NCI-H1105 treated with DMSO at 0.1 percent for 48 hours (cell line): ENCODE results near the gene GSAP.
"Not testable (repeated sequence)": the region's sequence is repeated elsewhere in the genome, so short reads cannot be mapped to it uniquely, and the experiment has no call there.

Experiments used
- DNase-seq: peaks from one replicate; lab custom pipeline; 2025; lab: John Stamatoyannopoulos, UW

The GSAP gene

GRCh38 chr7:77284616-77285015, 131.5 kb downstream of the GSAP start:
- no peak for DNase-seq

- no peak for DNase-seq
Measured at GRCh38 chr7:77284005-77284404, 132.1 kb downstream of the GSAP start.

- DNase-seq: no peak
Measured at GRCh38 chr7:77282897-77283296, 133.3 kb downstream of the GSAP start.

GRCh38 chr7:77281780-77282478, 134.2 kb downstream of the GSAP start:
- DNase-seq: no peak

- no peak for DNase-seq
Measured at GRCh38 chr7:77276120-77276519, 140.0 kb downstream of the GSAP start.

GRCh38 chr7:77275663-77276062, 140.5 kb downstream of the GSAP start:
- not testable (repeated sequence) for DNase-seq

GRCh38 chr7:77271766-77272165, 144.4 kb downstream of the GSAP start:
- DNase-seq: no peak

- no peak for DNase-seq
Measured at GRCh38 chr7:77270094-77270480, 146.1 kb downstream of the GSAP start.

GRCh38 chr7:77269360-77270093, 146.6 kb downstream of the GSAP start:
- DNase-seq: no peak

GRCh38 chr7:77266291-77266794, 149.8 kb downstream of the GSAP start:
- DNase-seq: no peak

GRCh38 chr7:77265666-77266065, 150.5 kb downstream of the GSAP start:
- DNase-seq: no peak

- no peak for DNase-seq
Measured at GRCh38 chr7:77262316-77262715, 153.8 kb downstream of the GSAP start.
